ENCODE results near the gene SEMA6D.

Gene SEMA6D

GRCh38 chr15:47812470-47812999, 95.2 kb downstream of the SEMA6D start:
- no peak overlapping the region for H3K4me3 ChIP-seq (ENCODE audit: low read depth, low read length)
- TF ChIP-seq CTCF (IDR thresholded peaks at IDR 0.05; ENCODE audit: control insufficient read depth, extremely low read depth, insufficient read depth), result no peak
- no peak for DNase-seq (ENCODE audit: low read depth)

GRCh38 chr15:47813748-47814384, 96.6 kb downstream of the SEMA6D start:
- DNase-seq (ENCODE audit: low read depth), result no peak
- no peak overlapping the region for H3K4me3 ChIP-seq (ENCODE audit: low read depth, low read length)
- no peak for TF ChIP-seq CTCF (IDR thresholded peaks at IDR 0.05; ENCODE audit: control insufficient read depth, extremely low read depth, insufficient read depth)

GRCh38 chr15:47814620-47815019, 97.3 kb downstream of the SEMA6D start:
- H3K4me3 ChIP-seq (ENCODE audit: low read depth, low read length), result no peak overlapping the region
- TF ChIP-seq CTCF (IDR thresholded peaks at IDR 0.05; ENCODE audit: control insufficient read depth, extremely low read depth, insufficient read depth), result no peak
- DNase-seq (ENCODE audit: low read depth), result no peak

GRCh38 chr15:47817969-47818548, 100.8 kb downstream of the SEMA6D start:
- DNase-seq (ENCODE audit: low read depth), result no peak
- H3K4me3 ChIP-seq (ENCODE audit: low read depth, low read length), result no peak overlapping the region
- no peak for TF ChIP-seq CTCF (IDR thresholded peaks at IDR 0.05; ENCODE audit: control insufficient read depth, extremely low read depth, insufficient read depth)

GRCh38 chr15:47819158-47819557, 101.9 kb downstream of the SEMA6D start:
- no peak for TF ChIP-seq CTCF (IDR thresholded peaks at IDR 0.05; ENCODE audit: control insufficient read depth, extremely low read depth, insufficient read depth)
- no peak for DNase-seq (ENCODE audit: low read depth)
- H3K4me3 ChIP-seq (ENCODE audit: low read depth, low read length), result no peak overlapping the region

- no peak overlapping the region for H3K4me3 ChIP-seq (ENCODE audit: low read depth, low read length)
- DNase-seq (ENCODE audit: low read depth), result no peak
- no peak for TF ChIP-seq CTCF (IDR thresholded peaks at IDR 0.05; ENCODE audit: control insufficient read depth, extremely low read depth, insufficient read depth)
These were observed 102.9 kb downstream of the SEMA6D start for GRCh38 chr15:47820057-47820746.

Data from LNCaP clone FGC (cell line).